SK-N-SH treated with all-trans-retinoic acid at 6 μM for 48 hours (cell line): ENCODE data around the gene FOXO1.

Experiments used
- ATAC-seq: fragments of 200-7000 bp; cut with Tn5 transposase; 3 replicates; pipeline ENCODE4 v1.9.1; 2020; ENCODE audit warnings: mild to moderate bottlenecking, moderate library complexity
- CREB5 ChIP-seq: fragments of 250-450 bp; sonication (Bioruptor Pico); IDR thresholded peaks from 2 replicates; pipeline ENCODE4 v1.5.1; 2020; ENCODE audit warnings: low read depth, mild to moderate bottlenecking, moderate library complexity
- CSRNP3 ChIP-seq: fragments of 250-450 bp; sonication (Bioruptor Pico); IDR thresholded peaks from 2 replicates; pipeline ENCODE4 v1.5.1; 2021; ENCODE audit warnings: mild to moderate bottlenecking, moderate library complexity
- ESRRG ChIP-seq: fragments of 250-450 bp; sonication (Bioruptor Pico); IDR thresholded peaks from 2 replicates; pipeline ENCODE4 v1.6.1; 2021; ENCODE audit warnings: mild to moderate bottlenecking
- GLIS3 ChIP-seq: fragments of 250-450 bp; sonication (Bioruptor Pico); IDR thresholded peaks from 2 replicates; pipeline ENCODE4 v1.5.0; 2020; ENCODE audit warnings: mild to moderate bottlenecking, moderate library complexity
- ISL1 ChIP-seq: fragments of 250-450 bp; sonication (Bioruptor Pico); IDR thresholded peaks from 2 replicates; pipeline ENCODE4 v2.1.2; 2022; ENCODE audit warnings: mild to moderate bottlenecking, moderate library complexity
- OSR1 ChIP-seq: fragments of 250-450 bp; sonication (Bioruptor Pico); IDR thresholded peaks from 2 replicates; pipeline ENCODE4 v1.8.0; 2022; ENCODE audit warnings: moderate library complexity, mild to moderate bottlenecking, inconsistent platforms
- PPARA ChIP-seq: fragments of 250-450 bp; sonication (Bioruptor Pico); IDR thresholded peaks from 2 replicates; pipeline ENCODE4 v1.5.0; 2020; ENCODE audit warnings: mild to moderate bottlenecking, borderline replicate concordance
- SNAI2 ChIP-seq: fragments of 250-450 bp; sonication (Bioruptor Pico); IDR thresholded peaks from 2 replicates; pipeline ENCODE4 v1.5.0; 2020; ENCODE audit warnings: mild to moderate bottlenecking, moderate library complexity
- TCF4 ChIP-seq: fragments of 250-450 bp; sonication (Bioruptor Pico); IDR thresholded peaks from 2 replicates; pipeline ENCODE4 v1.8.0; 2021; ENCODE audit warnings: mild to moderate bottlenecking, moderate library complexity, borderline replicate concordance
- TOX ChIP-seq: fragments of 250-450 bp; sonication (Bioruptor Pico); IDR thresholded peaks from 2 replicates; pipeline ENCODE4 v1.8.0; 2021; ENCODE audit warnings: mild to moderate bottlenecking, moderate library complexity, borderline replicate concordance
- TSHZ2 ChIP-seq: fragments of 250-450 bp; sonication (Bioruptor Pico); IDR thresholded peaks from 2 replicates; pipeline ENCODE4 v1.5.0; 2020; ENCODE audit warnings: mild to moderate bottlenecking, moderate library complexity
- ZC3H10 ChIP-seq: fragments of 250-450 bp; sonication (Bioruptor Pico); IDR thresholded peaks from 2 replicates; pipeline ENCODE4 v1.5.1; 2021; ENCODE audit warnings: mild to moderate bottlenecking, moderate library complexity
- ZFP30 ChIP-seq: fragments of 450-650 bp; formaldehyde crosslinking; IDR thresholded peaks from 2 replicates; pipeline ENCODE4 v1.5.0; 2022; ENCODE audit warnings: mild to moderate bottlenecking, moderate library complexity
- ZNF8 ChIP-seq: fragments of 450-650 bp; formaldehyde crosslinking; IDR thresholded peaks from 2 replicates; pipeline ENCODE4 v1.5.0; 2020; ENCODE audit warnings: mild to moderate bottlenecking, moderate library complexity

FOXO1 gene

GRCh38 chr13:40549500-40550094 lies 116.8 kb downstream of the FOXO1 start:
- no peak; the same call in 2 of the 3 replicates for ATAC-seq
- TF ChIP-seq GLIS3 (CRISPR knock-in tag) (no peak), TSHZ2 (CRISPR knock-in tag) (no peak), ESRRG (CRISPR knock-in tag) (no peak), CREB5 (CRISPR knock-in tag) (no peak), SNAI2 (no peak), ISL1 (CRISPR knock-in tag) (no peak), ZNF8 (no peak), TCF4 (CRISPR knock-in tag) (no peak), TOX (CRISPR knock-in tag) (no peak), ZC3H10 (CRISPR knock-in tag) (no peak)

GRCh38 chr13:40547591-40548315 lies 118.7 kb downstream of the FOXO1 start:
- ATAC-seq = no peak
- TF ChIP-seq GLIS3 (CRISPR knock-in tag) (no peak), TCF4 (CRISPR knock-in tag) (no peak), ZNF8 (no peak), ZFP30 (CRISPR knock-in tag) (no peak)

GRCh38 chr13:40546047-40546446 lies 120.4 kb downstream of the FOXO1 start:
- ATAC-seq = no peak

GRCh38 chr13:40540328-40541044 lies 126.0 kb downstream of the FOXO1 start:
- peak; percentile 96 for ATAC-seq

More at GRCh38 chr13:40546047-40546446, 120.4 kb downstream of the FOXO1 start:
- TF ChIP-seq CREB5 (CRISPR knock-in tag) (no peak), ZFP30 (CRISPR knock-in tag) (no peak), ZC3H10 (CRISPR knock-in tag) (no peak), PPARA (CRISPR knock-in tag) (no peak), TCF4 (CRISPR knock-in tag) (no peak)

More at GRCh38 chr13:40540328-40541044, 126.0 kb downstream of the FOXO1 start:
- TF ChIP-seq ISL1 (CRISPR knock-in tag) (peak; percentile 55), CSRNP3 (CRISPR knock-in tag) (no peak), OSR1 (no peak)
